ENCODE data around the gene DCDC1.

The DCDC1 gene

GRCh38 chr11:30938171-30938570 is 431.4 kb downstream of the DCDC1 start:
- Mint-ChIP-seq H3K27me3 (no peaks in the 10 kb centered on the region), H3K4me3 (no peak overlapping the region), H3K27ac (ENCODE audit: low read depth) (no peak overlapping the region), H3K4me1 (no peaks in the 10 kb centered on the region), H3K9me3 (peaks cover 5% of the 10 kb centered on the region), H3K36me3 (ENCODE audit: insufficient read depth) (no peaks in the 10 kb centered on the region)
- no peak for ATAC-seq (replicated peaks; ENCODE audit: extremely low read depth, poor library complexity, severe bottlenecking)
- DNase-seq (ENCODE audit: low spot score in 2 of 2), result no peak

- no peaks in the 10 kb centered on the region for H3K27me3 Mint-ChIP-seq
- no peaks in the 10 kb centered on the region for H3K36me3 Mint-ChIP-seq (ENCODE audit: insufficient read depth)
- no peak for DNase-seq (ENCODE audit: low spot score in 2 of 2)
- no peak for ATAC-seq (replicated peaks; ENCODE audit: extremely low read depth, poor library complexity, severe bottlenecking)
- no peaks in the 10 kb centered on the region for H3K4me1 Mint-ChIP-seq
- no peak overlapping the region for H3K4me3 Mint-ChIP-seq
- H3K9me3 Mint-ChIP-seq, result no peaks in the 10 kb centered on the region
- no peak overlapping the region for H3K27ac Mint-ChIP-seq (ENCODE audit: low read depth)
Measured at GRCh38 chr11:30936491-30936890, 433.0 kb downstream of the DCDC1 start.

- ATAC-seq (replicated peaks; ENCODE audit: extremely low read depth, poor library complexity, severe bottlenecking) (no peak), DNase-seq (ENCODE audit: low spot score in 2 of 2) (no peak)
- Mint-ChIP-seq H3K9me3 (no peaks in the 10 kb centered on the region), H3K4me1 (no peaks in the 10 kb centered on the region), H3K27ac (ENCODE audit: low read depth) (no peak overlapping the region), H3K27me3 (no peaks in the 10 kb centered on the region), H3K36me3 (ENCODE audit: insufficient read depth) (no peaks in the 10 kb centered on the region), H3K4me3 (no peak overlapping the region)
Measured at GRCh38 chr11:30935861-30936260, 433.7 kb downstream of the DCDC1 start.

- ATAC-seq (replicated peaks; ENCODE audit: extremely low read depth, poor library complexity, severe bottlenecking) (no peak), DNase-seq (ENCODE audit: low spot score in 2 of 2) (no peak)
- Mint-ChIP-seq H3K9me3 (peaks cover 6% of the 10 kb centered on the region), H3K27me3 (no peaks in the 10 kb centered on the region), H3K27ac (ENCODE audit: low read depth) (no peak overlapping the region), H3K4me1 (no peaks in the 10 kb centered on the region), H3K4me3 (no peak overlapping the region), H3K36me3 (ENCODE audit: insufficient read depth) (no peaks in the 10 kb centered on the region)
Measured at GRCh38 chr11:30926130-30926529, 443.4 kb downstream of the DCDC1 start.

- Mint-ChIP-seq H3K4me3 (no peak overlapping the region), H3K36me3 (ENCODE audit: insufficient read depth) (no peaks in the 10 kb centered on the region), H3K4me1 (no peaks in the 10 kb centered on the region), H3K9me3 (peaks cover 6% of the 10 kb centered on the region), H3K27me3 (no peaks in the 10 kb centered on the region), H3K27ac (ENCODE audit: low read depth) (no peak overlapping the region)
- no peak for ATAC-seq (replicated peaks; ENCODE audit: extremely low read depth, poor library complexity, severe bottlenecking)
- DNase-seq (ENCODE audit: low spot score in 2 of 2), result no peak
Measured at GRCh38 chr11:30921811-30922210, 447.7 kb downstream of the DCDC1 start.

- Mint-ChIP-seq H3K4me1 (no peaks in the 10 kb centered on the region), H3K27ac (ENCODE audit: low read depth) (no peak overlapping the region), H3K27me3 (no peaks in the 10 kb centered on the region), H3K36me3 (ENCODE audit: insufficient read depth) (no peaks in the 10 kb centered on the region), H3K4me3 (no peak overlapping the region), H3K9me3 (no peaks in the 10 kb centered on the region)
- ATAC-seq (replicated peaks; ENCODE audit: extremely low read depth, poor library complexity, severe bottlenecking) (no peak), DNase-seq (ENCODE audit: low spot score in 2 of 2) (no peak)
Measured at GRCh38 chr11:30919389-30920152, 450.0 kb downstream of the DCDC1 start.

GRCh38 chr11:30917859-30918478 is 451.6 kb downstream of the DCDC1 start:
- DNase-seq (ENCODE audit: low spot score in 2 of 2), result no peak
- no peaks in the 10 kb centered on the region for H3K27me3 Mint-ChIP-seq
- no peaks in the 10 kb centered on the region for H3K4me1 Mint-ChIP-seq
- H3K4me3 Mint-ChIP-seq, result no peak overlapping the region
- peaks cover 5% of the 10 kb centered on the region for H3K9me3 Mint-ChIP-seq
- no peak for ATAC-seq (replicated peaks; ENCODE audit: extremely low read depth, poor library complexity, severe bottlenecking)
- no peak overlapping the region for H3K27ac Mint-ChIP-seq (ENCODE audit: low read depth)
- no peaks in the 10 kb centered on the region for H3K36me3 Mint-ChIP-seq (ENCODE audit: insufficient read depth)

GRCh38 chr11:30917266-30917665 is 452.3 kb downstream of the DCDC1 start:
- DNase-seq (ENCODE audit: low spot score in 2 of 2) (no peak), ATAC-seq (replicated peaks; ENCODE audit: extremely low read depth, poor library complexity, severe bottlenecking) (no peak)
- Mint-ChIP-seq H3K9me3 (peaks cover 5% of the 10 kb centered on the region), H3K4me3 (no peak overlapping the region), H3K4me1 (no peaks in the 10 kb centered on the region), H3K27ac (ENCODE audit: low read depth) (no peak overlapping the region), H3K27me3 (no peaks in the 10 kb centered on the region), H3K36me3 (ENCODE audit: insufficient read depth) (no peaks in the 10 kb centered on the region)

- no peaks in the 10 kb centered on the region for H3K27me3 Mint-ChIP-seq
- H3K27ac Mint-ChIP-seq (ENCODE audit: low read depth), result no peak overlapping the region
- no peaks in the 10 kb centered on the region for H3K36me3 Mint-ChIP-seq (ENCODE audit: insufficient read depth)
- ATAC-seq (replicated peaks; ENCODE audit: extremely low read depth, poor library complexity, severe bottlenecking) (no peak), DNase-seq (ENCODE audit: low spot score in 2 of 2) (no peak)
- no peak overlapping the region for H3K4me3 Mint-ChIP-seq
- peaks cover 5% of the 10 kb centered on the region for H3K9me3 Mint-ChIP-seq
- no peaks in the 10 kb centered on the region for H3K4me1 Mint-ChIP-seq
Measured at GRCh38 chr11:30916764-30917163, 452.8 kb downstream of the DCDC1 start.

GRCh38 chr11:30914143-30914762 is 455.3 kb downstream of the DCDC1 start:
- H3K27ac Mint-ChIP-seq (ENCODE audit: low read depth), result no peak overlapping the region
- no peaks in the 10 kb centered on the region for H3K27me3 Mint-ChIP-seq
- no peaks in the 10 kb centered on the region for H3K4me1 Mint-ChIP-seq
- DNase-seq (ENCODE audit: low spot score in 2 of 2) (no peak), ATAC-seq (replicated peaks; ENCODE audit: extremely low read depth, poor library complexity, severe bottlenecking) (no peak)
- peaks cover 5% of the 10 kb centered on the region for H3K9me3 Mint-ChIP-seq
- no peaks in the 10 kb centered on the region for H3K36me3 Mint-ChIP-seq (ENCODE audit: insufficient read depth)
- no peak overlapping the region for H3K4me3 Mint-ChIP-seq

GRCh38 chr11:30911247-30911646 is 458.3 kb downstream of the DCDC1 start:
- no peak for ATAC-seq (replicated peaks; ENCODE audit: extremely low read depth, poor library complexity, severe bottlenecking)
- H3K9me3 Mint-ChIP-seq, result peaks cover 5% of the 10 kb centered on the region
- H3K4me1 Mint-ChIP-seq, result no peaks in the 10 kb centered on the region
- no peaks in the 10 kb centered on the region for H3K27me3 Mint-ChIP-seq
- no peak overlapping the region for H3K4me3 Mint-ChIP-seq
- H3K36me3 Mint-ChIP-seq (ENCODE audit: insufficient read depth), result no peaks in the 10 kb centered on the region
- no peak overlapping the region for H3K27ac Mint-ChIP-seq (ENCODE audit: low read depth)
- no peak for DNase-seq (ENCODE audit: low spot score in 2 of 2)

GRCh38 chr11:30908857-30909256 is 460.7 kb downstream of the DCDC1 start:
- Mint-ChIP-seq H3K4me3 (no peak overlapping the region), H3K9me3 (peaks cover 5% of the 10 kb centered on the region), H3K27me3 (no peaks in the 10 kb centered on the region), H3K4me1 (no peaks in the 10 kb centered on the region), H3K36me3 (ENCODE audit: insufficient read depth) (no peaks in the 10 kb centered on the region), H3K27ac (ENCODE audit: low read depth) (no peak overlapping the region)
- DNase-seq (ENCODE audit: low spot score in 2 of 2) (no peak), ATAC-seq (replicated peaks; ENCODE audit: extremely low read depth, poor library complexity, severe bottlenecking) (no peak)

GRCh38 chr11:30908272-30908671 is 461.3 kb downstream of the DCDC1 start:
- Mint-ChIP-seq H3K4me3 (no peak overlapping the region), H3K4me1 (no peaks in the 10 kb centered on the region), H3K27me3 (no peaks in the 10 kb centered on the region), H3K27ac (ENCODE audit: low read depth) (no peak overlapping the region), H3K9me3 (peaks cover 1% of the 10 kb centered on the region), H3K36me3 (ENCODE audit: insufficient read depth) (no peaks in the 10 kb centered on the region)
- DNase-seq (ENCODE audit: low spot score in 2 of 2), result no peak
- ATAC-seq (replicated peaks; ENCODE audit: extremely low read depth, poor library complexity, severe bottlenecking), result no peak
